HG03342 (cell line): ENCODE data around the gene SRSF3.
"Not testable (repeated sequence)": the region's sequence is repeated elsewhere in the genome, so short reads cannot be mapped to it uniquely, and the experiment has no call there.

Experiments
- ATAC-seq: cut with Tn5 transposase; IDR thresholded peaks from one replicate; pipeline ENCODE4 v1.9.1; 2021; ENCODE audit warnings: mild to moderate bottlenecking, moderate library complexity; ENCODE audit not compliant: unreplicated experiment

The SRSF3 gene

DNA sequence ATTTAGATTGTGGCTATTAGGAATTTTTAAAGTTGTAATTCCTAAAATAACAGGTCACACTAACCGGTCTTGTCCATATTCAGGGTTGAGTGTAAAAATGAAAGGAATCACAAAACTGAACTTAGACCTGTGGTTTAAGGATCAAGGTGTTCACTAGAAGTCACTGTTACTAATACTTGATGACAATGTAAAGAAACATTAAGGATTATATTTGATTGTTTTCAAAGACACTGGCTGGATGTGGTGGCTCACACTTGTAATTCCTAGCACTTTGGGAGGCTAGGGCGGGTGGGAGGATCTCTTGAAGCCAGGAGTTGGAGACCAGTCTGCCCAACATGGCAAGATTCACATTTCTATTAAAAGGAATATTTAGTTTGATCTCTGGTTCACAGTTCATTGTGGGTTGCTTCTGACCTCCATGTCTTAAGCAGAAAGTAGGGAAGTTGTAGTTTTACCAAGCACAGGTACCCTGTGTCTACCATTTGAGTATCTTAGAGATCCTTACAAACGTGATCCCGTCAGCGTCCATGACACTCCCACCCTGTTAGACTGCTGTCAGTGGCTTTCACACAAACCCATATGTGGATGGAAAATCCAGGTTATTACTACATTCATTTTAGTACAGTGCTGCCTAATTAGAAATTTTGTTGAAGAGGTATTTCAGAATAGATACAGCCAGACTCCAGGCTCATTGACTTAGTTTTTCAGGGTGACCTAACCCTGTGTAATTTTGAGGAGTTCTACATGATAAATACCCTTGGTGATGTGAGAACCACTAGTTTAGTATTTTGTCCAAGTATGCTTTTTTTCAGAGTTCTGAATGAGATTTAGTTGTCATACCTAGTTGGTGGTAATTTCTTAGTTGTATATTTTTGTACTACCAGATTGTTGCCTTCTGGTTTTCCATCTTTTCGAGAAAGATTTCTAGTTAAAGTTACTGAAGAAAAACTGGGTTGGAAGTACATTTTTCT, 10.2 kb downstream of the SRSF3 start:
- ATAC-seq = no peak

DNA sequence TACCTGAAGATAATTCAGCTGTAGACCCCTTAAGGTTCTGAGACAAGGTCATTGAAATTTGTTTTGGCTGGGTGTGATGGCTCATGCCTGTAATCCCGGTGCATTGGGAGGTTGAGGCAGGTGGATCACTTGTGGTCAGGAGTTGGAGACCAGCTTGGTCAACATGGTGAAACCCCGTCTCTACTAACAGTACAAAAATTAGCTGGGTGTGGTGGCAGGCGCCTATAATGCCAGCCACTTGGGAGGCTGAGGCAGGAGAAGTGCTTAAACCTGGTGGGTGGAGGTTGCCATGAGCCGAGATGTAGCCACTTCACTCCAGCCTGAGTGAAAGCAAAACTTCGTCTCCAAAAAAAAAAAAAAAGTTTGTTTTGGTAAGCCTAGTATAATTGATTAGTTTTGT, 11.0 kb downstream of the SRSF3 start:
- no peak for ATAC-seq

DNA sequence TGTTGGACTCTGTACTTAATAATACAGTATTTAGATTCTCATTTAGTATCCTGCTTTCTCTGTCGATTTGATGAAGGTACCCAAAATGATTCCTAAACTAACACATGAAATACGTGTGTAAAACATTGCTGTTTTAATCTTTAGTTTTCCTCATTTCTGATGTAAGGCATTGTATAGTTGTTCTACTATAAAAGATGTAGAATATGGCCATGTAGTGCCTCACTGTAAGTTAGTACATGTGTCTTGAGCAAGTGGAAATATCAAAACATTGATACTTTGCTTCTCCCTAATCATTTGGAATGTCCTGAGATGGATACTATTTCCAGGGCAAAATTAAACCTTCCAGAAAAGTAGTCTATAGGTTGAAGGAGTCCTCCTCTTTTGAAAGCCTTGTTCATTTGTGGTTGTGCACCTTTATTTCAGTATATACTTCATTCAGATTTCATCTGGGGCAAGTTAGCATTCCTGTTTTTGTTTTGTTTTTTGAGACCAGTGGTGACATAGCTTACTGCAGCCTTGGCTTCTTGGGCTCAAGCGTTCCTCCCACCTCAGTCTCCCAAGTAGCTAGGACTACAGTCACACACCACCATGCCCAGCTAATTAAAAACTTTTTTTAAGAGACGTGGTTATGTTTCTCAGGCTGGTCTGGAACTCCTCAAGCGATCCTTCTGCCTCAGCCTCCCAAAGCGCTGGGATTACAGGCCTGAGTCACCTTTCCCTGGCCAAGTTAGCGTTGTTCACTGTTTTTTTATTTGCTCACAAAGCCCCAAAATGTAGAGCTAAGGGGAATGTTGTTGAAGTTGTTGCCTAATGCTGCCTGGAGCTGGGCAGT, 11.6 kb downstream of the SRSF3 start:
- ATAC-seq = no peak

DNA sequence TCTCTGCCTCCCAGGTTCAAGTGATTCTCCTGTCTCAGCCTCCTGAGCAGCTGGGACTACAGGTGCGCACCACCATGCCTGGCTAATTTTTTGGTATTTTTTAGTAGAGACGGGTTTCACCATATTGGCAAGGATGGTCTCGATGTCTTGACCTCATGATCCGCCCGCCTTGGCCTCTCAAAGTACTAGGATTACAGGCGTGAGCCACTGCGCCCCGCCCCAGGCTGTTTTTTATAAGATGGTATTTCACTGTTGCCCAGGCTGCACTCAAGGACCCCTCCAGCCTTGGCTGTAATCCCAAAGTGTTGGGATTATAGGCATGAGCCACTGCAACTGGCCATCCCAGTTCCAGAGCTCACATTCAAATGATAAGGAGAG, 13.1 kb downstream of the SRSF3 start:
- not testable (repeated sequence) for ATAC-seq

DNA sequence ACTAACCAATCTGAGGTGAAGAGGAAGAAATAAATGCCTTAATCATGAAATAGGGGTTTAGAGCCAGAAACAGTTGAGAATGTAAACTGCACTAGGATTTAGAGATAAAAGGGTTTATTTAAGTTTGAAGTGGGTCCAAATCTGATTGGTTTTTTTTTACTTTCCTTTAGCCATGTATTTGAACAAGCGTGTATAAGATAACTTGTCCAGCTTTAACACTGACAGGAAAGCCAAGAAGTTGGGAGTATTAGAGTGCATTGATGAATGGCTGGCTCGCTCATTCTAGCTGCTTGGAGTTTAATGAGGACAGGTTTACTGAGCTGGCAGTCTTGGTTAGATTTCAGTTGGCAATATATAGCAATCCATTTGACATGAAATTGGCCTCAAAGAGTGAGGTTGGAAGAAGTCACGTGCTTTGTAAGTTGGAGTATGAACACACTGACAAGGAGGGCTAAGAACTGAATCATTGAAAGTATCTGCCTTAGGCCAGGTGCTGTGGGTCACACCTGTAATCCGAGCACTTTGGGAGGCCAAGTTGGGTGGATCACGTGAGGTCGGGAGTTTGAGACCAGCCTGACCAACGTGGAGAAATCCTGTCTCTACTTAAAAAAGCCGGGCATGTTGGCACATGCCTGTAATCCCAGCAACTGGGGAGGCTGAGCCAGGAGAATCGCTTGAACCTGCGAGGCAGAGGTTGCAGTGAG, 13.7 kb downstream of the SRSF3 start:
- ATAC-seq = no peak

DNA sequence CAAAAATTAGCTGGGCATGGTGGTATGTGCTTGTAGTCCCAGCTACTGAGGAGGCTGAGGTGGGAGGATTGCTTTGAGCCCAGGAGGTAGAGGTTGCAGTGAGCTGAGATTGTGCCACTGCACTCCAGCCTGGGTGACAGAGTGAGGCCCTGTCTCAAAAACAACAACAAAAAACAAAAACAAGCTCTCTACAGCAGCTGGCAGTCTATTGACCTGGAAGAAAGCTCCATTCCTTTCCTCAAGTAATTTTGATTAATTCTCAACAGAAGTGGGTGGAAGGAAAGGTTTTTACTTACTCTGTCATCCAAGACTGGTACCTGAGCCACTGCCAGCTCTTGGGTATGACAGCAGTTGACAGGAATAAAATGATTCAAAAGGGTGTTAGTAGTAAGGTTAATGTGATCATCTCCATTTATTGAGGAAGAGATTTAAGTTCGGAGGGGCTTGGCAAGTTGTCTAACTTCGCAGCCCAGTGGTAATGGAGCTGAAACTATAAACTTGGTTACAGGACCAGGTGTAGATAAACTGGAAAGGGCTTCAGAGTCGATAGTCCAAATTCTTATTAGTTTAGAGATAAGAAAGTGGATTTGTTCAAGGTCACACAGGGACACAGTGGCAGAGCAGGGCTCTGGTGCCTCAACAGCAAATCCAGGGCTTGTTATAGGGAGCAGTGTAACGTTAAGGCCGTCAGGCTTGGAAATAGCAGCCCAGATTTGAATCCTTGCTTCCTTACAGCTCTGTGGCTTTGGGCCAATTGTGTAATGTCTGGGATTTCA, 14.8 kb downstream of the SRSF3 start:
- ATAC-seq = no peak

DNA sequence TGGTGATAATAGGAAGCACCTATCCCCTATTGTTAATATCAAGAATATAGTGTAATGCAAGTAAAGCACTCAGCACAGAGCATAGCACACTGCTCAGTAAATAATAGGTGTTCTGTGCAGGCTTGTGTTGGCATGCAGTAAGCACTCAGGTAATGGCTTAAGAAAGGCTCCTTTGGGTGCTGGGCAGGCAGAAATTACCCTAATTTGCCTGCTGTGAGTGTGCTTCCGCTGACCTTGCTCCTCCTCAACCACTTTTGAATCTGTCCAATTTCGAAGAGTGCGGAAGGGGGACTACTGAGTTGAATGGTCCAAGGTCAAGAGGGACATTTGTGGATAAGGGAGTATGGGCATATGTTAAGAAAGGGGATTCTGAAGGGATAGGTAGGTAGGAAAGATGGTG, 15.4 kb downstream of the SRSF3 start:
- ATAC-seq = no peak

DNA sequence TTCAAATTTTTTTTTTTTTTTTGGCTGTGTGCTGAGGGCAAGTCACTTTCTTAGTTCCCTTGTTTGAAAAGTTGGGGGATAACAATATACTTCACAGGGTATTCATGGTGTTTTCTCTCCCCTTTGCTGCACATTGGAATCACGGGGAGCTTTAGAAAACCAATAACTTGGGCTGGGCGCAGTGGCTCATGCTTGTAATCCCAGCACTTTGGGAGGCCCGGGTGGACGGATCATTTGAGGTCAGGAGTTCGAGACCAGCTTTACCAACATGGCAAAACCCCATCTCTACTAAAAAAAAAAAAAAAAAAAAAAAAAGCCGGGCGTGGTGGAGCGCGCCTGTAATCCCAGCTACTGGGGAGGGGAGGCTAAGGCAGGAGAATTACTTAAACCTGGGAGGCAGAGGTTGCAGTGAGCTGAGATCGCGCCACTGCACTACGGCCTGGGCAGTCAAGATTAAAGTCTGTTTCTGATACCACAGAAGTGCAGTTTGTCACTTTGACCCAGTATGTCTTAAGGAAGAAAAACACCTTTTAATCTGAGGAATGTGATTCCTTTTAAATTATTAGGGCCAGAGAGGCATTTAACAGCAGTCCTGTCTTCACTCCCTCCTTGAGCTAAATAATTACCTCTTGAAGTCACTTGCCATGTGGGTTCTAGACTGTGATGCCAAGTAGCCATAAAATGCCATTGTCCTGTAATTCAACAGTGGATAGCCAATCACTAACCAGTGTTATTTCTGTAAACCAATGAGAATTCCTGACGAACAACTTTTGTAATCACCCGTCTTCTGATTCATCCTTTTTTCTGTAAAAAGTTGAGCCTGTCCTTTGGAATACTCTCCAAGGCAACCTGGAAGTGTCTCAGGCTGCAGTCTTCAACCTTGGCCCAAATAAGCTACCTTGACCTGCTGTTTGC, 16.1 kb downstream of the SRSF3 start:
- ATAC-seq = no peak

DNA sequence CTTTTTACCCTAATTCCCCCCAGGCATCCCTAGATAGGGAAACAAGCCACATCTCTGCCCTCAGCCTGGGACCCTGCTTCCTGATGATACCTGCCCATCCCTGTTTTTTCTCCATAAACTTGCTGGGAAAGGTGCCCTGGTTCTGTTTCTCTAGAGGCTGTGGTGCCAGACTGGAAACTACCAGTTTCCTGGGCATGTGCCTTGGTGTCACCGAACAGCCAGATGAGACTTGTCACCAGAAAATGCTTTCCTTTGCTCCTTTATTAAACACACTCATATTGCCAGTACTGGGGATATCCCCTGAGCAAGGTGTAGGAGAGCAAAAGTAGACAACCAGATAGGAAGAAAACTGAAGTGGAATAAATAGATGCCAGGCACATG, 16.8 kb downstream of the SRSF3 start:
- ATAC-seq = no peak

DNA sequence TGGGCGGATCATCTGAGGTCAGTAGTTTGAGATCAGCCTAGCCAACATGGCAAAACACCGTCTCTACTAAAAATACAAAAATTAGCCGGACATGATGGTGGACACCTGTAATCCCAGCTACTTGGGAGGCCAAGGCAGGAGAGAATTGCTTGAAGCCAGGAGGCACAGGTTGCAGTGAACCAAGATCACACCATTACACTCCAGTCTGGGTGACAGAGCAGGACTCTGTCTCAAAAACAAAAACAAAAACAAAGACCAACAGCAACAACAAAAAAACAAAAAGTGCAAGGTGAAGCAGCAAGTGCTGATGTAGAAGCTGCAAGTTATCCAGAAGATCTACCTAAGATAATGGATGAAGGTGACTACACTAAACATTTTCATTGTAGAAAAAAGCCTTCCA, 17.5 kb downstream of the SRSF3 start:
- ATAC-seq = not testable (repeated sequence)

DNA sequence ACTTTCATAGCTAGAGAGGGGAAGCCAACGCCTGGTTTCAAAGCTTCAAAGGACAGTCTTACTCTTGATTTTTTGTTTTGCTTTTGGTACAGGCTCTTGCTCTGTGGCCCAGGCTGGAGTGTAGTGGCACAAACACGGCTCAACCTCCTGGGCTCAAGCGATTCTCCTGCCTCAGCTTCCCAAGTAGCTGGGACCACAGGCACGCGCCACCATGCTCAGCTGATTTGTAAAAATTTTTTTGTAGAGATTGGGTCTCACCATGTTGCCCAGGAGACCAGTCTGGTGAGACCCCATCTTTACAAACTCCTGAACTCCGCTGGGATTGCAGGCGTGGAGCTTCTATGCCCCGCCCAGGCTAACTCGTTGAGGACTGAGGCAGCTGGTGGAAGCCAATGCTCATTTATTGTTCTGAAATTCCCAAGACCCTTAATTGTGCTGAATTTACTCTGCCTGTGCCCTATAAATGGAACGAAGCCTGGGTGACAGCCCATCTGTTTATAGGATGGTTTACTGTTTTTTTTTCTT, 18.0 kb downstream of the SRSF3 start:
- ATAC-seq = no peak

DNA sequence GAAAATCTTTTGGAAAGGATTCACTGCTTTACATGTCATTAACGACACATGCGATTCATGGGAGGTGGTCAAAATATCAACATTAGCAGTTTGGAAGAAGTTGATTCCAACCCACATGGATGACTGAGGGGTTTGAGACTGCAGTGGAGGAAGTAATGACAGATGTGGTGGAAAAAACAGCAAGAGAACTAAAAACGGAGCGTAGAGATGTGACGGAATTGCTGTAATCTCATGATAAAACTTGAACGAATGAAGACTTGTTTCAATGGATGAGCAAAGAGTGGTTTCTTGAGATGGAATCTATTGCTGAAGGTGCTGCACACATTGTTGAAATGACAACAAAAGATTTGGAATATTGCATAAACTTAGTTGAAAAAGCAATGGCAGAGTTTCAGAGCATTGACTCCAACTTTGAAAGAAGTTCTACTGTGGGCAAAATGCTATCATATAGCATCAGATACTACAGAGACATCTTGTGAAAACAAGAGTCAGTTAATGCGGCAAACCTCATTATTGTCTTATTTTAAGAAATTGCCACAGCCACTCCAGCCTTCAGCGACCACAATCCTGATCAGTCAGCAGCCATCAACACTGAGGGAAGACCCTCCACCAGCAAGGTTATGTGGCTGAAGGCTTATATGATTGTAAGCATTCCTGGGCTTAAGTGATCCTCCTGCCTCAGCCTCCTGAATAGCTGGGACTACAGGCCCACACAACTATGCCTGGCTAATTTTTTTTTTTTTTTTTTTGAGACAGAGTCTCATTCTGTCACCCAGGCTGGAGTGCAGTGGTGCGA, 19.2 kb downstream of the SRSF3 start:
- no peak for ATAC-seq

DNA sequence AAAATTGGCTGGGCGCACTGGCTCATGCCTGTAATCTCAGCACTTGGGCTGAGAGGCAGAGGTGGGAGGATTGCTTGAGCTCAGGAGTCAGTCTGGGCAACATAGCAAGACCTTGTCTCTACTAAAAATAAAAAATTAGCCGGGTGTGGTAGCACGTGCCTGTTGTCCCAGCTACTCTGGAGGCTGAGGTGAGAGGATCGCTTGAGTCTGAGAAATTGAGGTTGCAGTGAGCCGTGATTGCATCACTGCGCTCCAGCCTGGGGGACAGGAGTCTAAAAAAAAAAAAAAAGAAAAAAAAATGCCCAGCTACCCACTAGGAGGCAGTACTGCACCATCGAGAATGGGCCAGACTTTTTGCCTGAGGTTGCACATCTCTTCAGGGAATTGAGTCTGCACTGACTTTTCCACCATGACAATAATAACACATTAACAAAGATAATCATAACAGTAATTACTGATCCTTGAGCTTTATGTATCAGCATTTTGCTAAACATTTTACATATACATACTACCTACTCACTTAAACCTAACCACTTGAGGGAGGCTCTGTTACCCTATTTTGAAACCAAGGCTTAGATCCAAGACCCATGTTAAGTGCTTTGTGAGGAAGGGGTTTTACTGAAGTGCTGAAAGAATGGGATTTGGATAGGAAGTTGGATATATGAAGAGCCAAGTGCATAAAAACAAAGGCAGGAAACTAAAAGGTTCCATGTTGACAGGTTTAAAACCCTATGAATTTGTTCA, 21.0 kb downstream of the SRSF3 start:
- ATAC-seq = no peak

DNA sequence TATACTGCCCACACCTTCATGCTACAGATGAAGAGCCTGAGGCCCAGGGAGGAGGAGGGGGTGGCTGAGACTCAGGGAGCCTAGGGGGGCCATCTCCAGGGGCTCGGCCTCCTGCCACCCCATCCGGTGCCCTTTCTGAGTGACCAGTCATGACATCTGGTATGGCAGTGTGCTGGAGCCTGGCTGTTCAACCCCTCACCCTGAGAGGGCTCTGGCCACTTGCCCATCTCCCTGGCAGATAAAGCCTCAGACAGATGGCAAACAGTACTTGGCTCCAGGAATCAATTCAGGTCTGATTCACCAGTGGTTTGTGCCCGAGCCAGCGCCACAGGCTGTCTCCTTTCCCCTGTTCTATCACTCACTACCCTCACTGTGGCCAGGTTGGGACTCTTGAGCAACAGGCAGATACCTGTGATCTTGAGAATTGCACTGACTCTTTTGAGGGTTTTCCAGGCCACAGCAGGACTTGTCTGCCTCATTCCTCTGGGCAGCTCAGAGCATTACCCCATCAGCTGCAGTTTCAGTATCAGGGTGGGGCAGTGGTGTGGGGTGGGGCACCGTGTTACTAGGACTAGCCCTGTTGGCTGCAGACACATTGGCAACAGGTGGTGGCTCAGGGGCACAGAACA, 22.8 kb downstream of the SRSF3 start:
- ATAC-seq = no peak

DNA sequence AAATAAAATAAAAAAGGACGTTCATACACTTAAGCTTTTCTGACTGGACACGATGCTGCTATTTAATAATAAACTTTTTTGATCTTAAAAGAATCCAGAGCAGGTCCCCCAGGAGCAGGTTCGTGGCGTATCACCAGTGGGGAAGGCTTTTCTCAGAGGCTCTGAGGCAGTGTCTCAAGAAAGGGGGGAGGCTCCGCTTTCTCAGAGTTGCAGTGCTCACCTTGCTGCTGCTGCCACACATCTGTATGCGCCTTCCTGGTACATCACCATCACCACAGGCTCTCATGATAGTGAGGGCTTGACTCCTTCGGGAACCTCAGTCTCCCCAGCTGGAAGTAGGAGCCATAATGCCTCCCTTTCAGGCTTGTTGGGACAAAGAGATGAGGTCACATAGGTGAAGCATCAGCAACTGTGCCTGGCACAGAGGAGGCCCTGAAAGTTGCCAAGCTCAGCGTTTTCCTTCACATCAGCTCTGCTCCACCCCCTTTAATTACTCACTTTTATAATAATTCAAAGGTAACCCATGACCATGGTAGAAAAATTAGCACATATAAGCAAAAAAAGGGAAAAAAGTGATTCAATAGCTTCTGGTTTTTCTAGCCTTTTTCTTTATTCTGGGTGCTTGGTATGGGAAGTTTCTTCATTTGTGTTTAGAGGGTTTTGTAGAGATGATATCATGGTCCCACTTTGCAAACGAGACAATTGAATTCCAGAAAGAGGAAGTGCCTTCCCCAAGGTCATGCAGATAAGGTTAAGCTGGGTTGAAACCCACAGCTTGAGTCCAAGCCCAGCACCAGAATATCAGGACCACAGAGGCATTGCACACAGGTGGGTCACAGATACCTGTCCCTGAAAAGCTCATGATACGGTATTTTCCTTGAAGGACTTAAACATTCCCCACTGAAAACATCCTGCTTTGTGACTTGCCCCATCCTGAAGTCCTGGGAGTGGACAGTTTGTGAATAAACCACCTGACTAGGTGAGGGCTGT, 24.5 kb downstream of the SRSF3 start:
- no peak for ATAC-seq

DNA sequence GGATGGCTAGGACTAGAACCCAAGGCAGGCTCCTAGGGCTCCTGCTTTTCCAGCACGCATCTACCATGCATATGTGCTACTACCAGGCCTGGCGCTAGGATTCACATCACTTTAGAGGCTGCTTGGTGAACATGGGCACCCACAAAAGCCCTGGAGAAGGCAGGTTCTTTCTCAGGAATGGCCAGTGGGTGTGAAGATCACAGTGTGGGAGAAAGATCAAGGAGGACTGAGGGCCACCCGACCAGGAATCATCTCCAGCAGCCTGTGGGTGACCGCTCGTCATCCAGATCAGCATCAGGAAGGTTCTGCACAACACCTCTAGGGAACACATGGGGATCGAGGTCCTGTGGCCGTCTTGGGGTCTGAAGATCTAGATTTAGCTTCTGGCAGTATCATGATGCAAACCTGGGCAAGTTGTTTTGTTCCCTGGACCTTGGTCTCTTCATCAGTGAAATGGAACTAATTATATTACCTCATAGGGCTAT, 27.3 kb downstream of the SRSF3 start:
- ATAC-seq = no peak
